ENCODE results near the gene FLNC. TPM values are rescaled to one million over a fixed set of nuclear protein-coding genes. Genes with fewer than 3 reads are reported as not detected.

FLNC gene
- total and polyA plus RNA-seq, 9 of the 15 experiments (the other 6 are each of a cell fraction or from before 2014, with no cell fraction given), result 0.90 to 155 (median 28.8) TPM

- TF ChIP-seq, protein P1, sequence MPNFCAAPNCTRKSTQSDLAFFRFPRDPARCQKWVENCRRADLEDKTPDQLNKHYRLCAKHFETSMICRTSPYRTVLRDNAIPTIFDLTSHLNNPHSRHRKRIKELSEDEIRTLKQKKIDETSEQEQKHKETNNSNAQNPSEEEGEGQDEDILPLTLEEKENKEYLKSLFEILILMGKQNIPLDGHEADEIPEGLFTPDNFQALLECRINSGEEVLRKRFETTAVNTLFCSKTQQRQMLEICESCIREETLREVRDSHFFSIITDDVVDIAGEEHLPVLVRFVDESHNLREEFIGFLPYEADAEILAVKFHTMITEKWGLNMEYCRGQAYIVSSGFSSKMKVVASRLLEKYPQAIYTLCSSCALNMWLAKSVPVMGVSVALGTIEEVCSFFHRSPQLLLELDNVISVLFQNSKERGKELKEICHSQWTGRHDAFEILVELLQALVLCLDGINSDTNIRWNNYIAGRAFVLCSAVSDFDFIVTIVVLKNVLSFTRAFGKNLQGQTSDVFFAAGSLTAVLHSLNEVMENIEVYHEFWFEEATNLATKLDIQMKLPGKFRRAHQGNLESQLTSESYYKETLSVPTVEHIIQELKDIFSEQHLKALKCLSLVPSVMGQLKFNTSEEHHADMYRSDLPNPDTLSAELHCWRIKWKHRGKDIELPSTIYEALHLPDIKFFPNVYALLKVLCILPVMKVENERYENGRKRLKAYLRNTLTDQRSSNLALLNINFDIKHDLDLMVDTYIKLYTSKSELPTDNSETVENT (CRISPR knock-in tag; IDR thresholded peaks at IDR 0.05), result no peak
- TF ChIP-seq PTRF (tag; IDR thresholded peaks at IDR 0.05), result no peak
- TF ChIP-seq KAT7 (CRISPR knock-in tag; IDR thresholded peaks at IDR 0.05; ENCODE audit: borderline replicate concordance), result no peak
- TF ChIP-seq PATZ1 (CRISPR knock-in tag; IDR thresholded peaks at IDR 0.05; ENCODE audit: borderline replicate concordance), result no peak
- no peak for TF ChIP-seq ZNF592 (IDR thresholded peaks at IDR 0.05)
- TF ChIP-seq HMBOX1 (IDR thresholded peaks at IDR 0.05), result no peak
- no peak for TF ChIP-seq IRF9 (tag; IDR thresholded peaks at IDR 0.05)
- no peak for TF ChIP-seq ZNF23 (CRISPR knock-in tag; IDR thresholded peaks at IDR 0.05)
- peak; percentile 57; the same call in 1 of the 2 replicates for TF ChIP-seq ZNF143 (CRISPR knock-in tag; IDR thresholded peaks at IDR 0.05)
- TF ChIP-seq SAP30 (IDR thresholded peaks at IDR 0.05; ENCODE audit: borderline replicate concordance, insufficient read depth, low read depth, low read length, poor library complexity, severe bottlenecking), result no peak
- TF ChIP-seq, protein P2, sequence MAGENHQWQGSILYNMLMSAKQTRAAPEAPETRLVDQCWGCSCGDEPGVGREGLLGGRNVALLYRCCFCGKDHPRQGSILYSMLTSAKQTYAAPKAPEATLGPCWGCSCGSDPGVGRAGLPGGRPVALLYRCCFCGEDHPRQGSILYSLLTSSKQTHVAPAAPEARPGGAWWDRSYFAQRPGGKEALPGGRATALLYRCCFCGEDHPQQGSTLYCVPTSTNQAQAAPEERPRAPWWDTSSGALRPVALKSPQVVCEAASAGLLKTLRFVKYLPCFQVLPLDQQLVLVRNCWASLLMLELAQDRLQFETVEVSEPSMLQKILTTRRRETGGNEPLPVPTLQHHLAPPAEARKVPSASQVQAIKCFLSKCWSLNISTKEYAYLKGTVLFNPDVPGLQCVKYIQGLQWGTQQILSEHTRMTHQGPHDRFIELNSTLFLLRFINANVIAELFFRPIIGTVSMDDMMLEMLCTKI (IDR thresholded peaks at IDR 0.05; ENCODE audit: partially characterized antibody), result no peak
- TF ChIP-seq, protein P3, sequence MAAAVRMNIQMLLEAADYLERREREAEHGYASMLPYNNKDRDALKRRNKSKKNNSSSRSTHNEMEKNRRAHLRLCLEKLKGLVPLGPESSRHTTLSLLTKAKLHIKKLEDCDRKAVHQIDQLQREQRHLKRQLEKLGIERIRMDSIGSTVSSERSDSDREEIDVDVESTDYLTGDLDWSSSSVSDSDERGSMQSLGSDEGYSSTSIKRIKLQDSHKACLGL (CRISPR knock-in tag; IDR thresholded peaks at IDR 0.05; ENCODE audit: borderline replicate concordance, poor library complexity, severe bottlenecking), result no peak
Measured at GRCh38 chr7:128879939-128880746, 49.9 kb downstream of the FLNC start (continued).
